OCI-LY7 (cell line): Measurements from ENCODE around the gene OPCML. TPM values are rescaled to one million over a fixed set of nuclear protein-coding genes. Genes with fewer than 3 reads are reported as not detected.

ENCODE experiments used
- BruUV-seq: library from RNA; stranded (reverse); fragments of 400-500 nt; replicated peaks from 2 replicates; lab custom pipeline; 2021; lab: Mats Ljungman, UMichigan
- CTCF ChIA-PET: fragments of 300-600 bp; sonication (Branson Sonifier 250); formaldehyde crosslinking; loops from one replicate; lab custom pipeline; 2022; ENCODE audit warnings: antibody characterized with exemption; ENCODE audit not compliant: unreplicated experiment; lab: Charles Lee
- POLR2A ChIA-PET: fragments of 300-600 bp; sonication (Branson Sonifier 250); formaldehyde crosslinking; loops from one replicate; lab custom pipeline; 2022; ENCODE audit warnings: antibody characterized with exemption; lab: Charles Lee
- DNase-seq: peaks from one replicate; pipeline ENCODE4 v3.0.0-alpha.2; 2015; ENCODE audit warnings: low spot score
- H2AFZ ChIP-seq: fragments of 200-600 bp; sonication (generic), shearing (Covaris generic); 2 replicates; pipeline ENCODE4 v1.6.1; 2014; ENCODE audit warnings: mild to moderate bottlenecking, antibody characterized with exemption, low read length, moderate library complexity
- H3K27ac ChIP-seq: fragments of 200-600 bp; sonication (generic); 2 replicates; pipeline ENCODE4 v1.5.1; 2014; ENCODE audit warnings: mixed run types, low read depth, mild to moderate bottlenecking, moderate library complexity, low read length, inconsistent platforms; ENCODE audit not compliant: poor library complexity, severe bottlenecking
- H3K36me3 ChIP-seq: fragments of 200-600 bp; sonication (generic); 2 replicates; pipeline ENCODE4 v1.6.1; 2014; ENCODE audit warnings: mild to moderate bottlenecking, antibody characterized with exemption, low read length, moderate library complexity, mixed read lengths; ENCODE audit not compliant: insufficient read depth
- H3K4me1 ChIP-seq: fragments of 200-600 bp; sonication (generic); 2 replicates; pipeline ENCODE4 v1.5.1; 2014; ENCODE audit warnings: mild to moderate bottlenecking, low read length; ENCODE audit not compliant: insufficient read depth, poor library complexity, severe bottlenecking
- H3K4me2 ChIP-seq: fragments of 200-600 bp; sonication (generic); 2 replicates; pipeline ENCODE4 v1.6.1; 2014; ENCODE audit warnings: mild to moderate bottlenecking, low read length
- H3K4me3 ChIP-seq: fragments of 200-600 bp; sonication (generic); 2 replicates; pipeline ENCODE4 v1.5.1; 2014; ENCODE audit warnings: mild to moderate bottlenecking, low read depth, low read length; ENCODE audit not compliant: poor library complexity, severe bottlenecking
- H3K79me2 ChIP-seq: fragments of 200-600 bp; sonication (generic); 2 replicates; pipeline ENCODE4 v1.6.1; 2016; ENCODE audit warnings: low read depth, mild to moderate bottlenecking, low read length, moderate library complexity, mixed read lengths; ENCODE audit not compliant: insufficient read depth
- H3K9me2 ChIP-seq: fragments of 200-600 bp; sonication (generic); 2 replicates; pipeline ENCODE4 v1.6.1; 2016; ENCODE audit warnings: mild to moderate bottlenecking, low read length, mixed read lengths; ENCODE audit not compliant: insufficient read depth
- H3K9me3 ChIP-seq: fragments of 200-600 bp; sonication (generic); 2 replicates; pipeline ENCODE4 v1.6.1; 2014; ENCODE audit warnings: mild to moderate bottlenecking, mixed run types, low read length, mixed read lengths
- H4K20me1 ChIP-seq: fragments of 200-600 bp; sonication (generic); 2 replicates; pipeline ENCODE4 v1.6.1; 2014; ENCODE audit warnings: mild to moderate bottlenecking, antibody characterized with exemption, low read length, moderate library complexity, mixed read lengths; ENCODE audit not compliant: insufficient read depth
- CTCF ChIP-seq: fragments of 200-600 bp; sonication (generic); conservative IDR thresholded peaks from 2 replicates; pipeline ENCODE4 v1.5.1; 2014; ENCODE audit warnings: mild to moderate bottlenecking, antibody characterized with exemption, low read length, moderate library complexity, mixed read lengths
- EZH2phosphoT487 ChIP-seq: fragments of 200-600 bp; sonication (generic); IDR thresholded peaks from 2 replicates; pipeline ENCODE4 v1.6.1; 2018; ENCODE audit warnings: low read depth, borderline replicate concordance, mild to moderate bottlenecking, mixed run types, antibody characterized with exemption, low read length, moderate library complexity, mixed read lengths
- intact Hi-C: fragments of 100-400 bp; cut with micrococcal nuclease; formaldehyde crosslinking; loops from one replicate; pipeline ENCODE4 v1.10.0; 2022; ENCODE audit not compliant: unreplicated experiment
- total RNA-seq, 2 experiments: library from RNA; depleted of rRNA in 1 of 2; stranded (reverse); fragments of >200 nt in 1 of 2; shearing (Covaris generic) in 1 of 2; gene quantifications; 2 replicates each; pipeline ENCODE4 v1.2.3, GENCODE V29; 2014 to 2022

The OPCML gene
- total RNA-seq, 2 experiments from 2014 or later = not detected

- no peak overlapping the region for H3K4me2 ChIP-seq
- H3K27ac ChIP-seq = no peak overlapping the region
- ChIA-PET CTCF (no interaction called here), POLR2A (no interaction called here)
- no peaks in the 10 kb centered on the region for H3K36me3 ChIP-seq
- no peak overlapping the region for H3K4me3 ChIP-seq
- H3K4me1 ChIP-seq = no peaks in the 10 kb centered on the region
- intact Hi-C loops = no loop called here
- no peaks in the 10 kb centered on the region for H3K79me2 ChIP-seq
- no peak for TF ChIP-seq CTCF
- TF ChIP-seq EZH2phosphoT487 = no peak
- no peaks in the 10 kb centered on the region for H4K20me1 ChIP-seq
- no peaks in the 10 kb centered on the region for H3K9me3 ChIP-seq
- no peaks in the 10 kb centered on the region for H3K9me2 ChIP-seq
- no TSS peak for BruUV-seq
- H2AFZ ChIP-seq = no peak overlapping the region
- no peak for DNase-seq
Observed at GRCh38 chr11:132649277-132649676, 883.0 kb downstream of the OPCML start.

- intact Hi-C loops = no loop called here
- no TSS peak for BruUV-seq
- H3K79me2 ChIP-seq = no peaks in the 10 kb centered on the region
Observed at GRCh38 chr11:132648851-132649250, 883.5 kb downstream of the OPCML start.

More at GRCh38 chr11:132648851-132649250, 883.5 kb downstream of the OPCML start:
- Histone ChIP-seq H3K4me2 (no peak overlapping the region), H3K9me2 (no peaks in the 10 kb centered on the region), H2AFZ (no peak overlapping the region), H3K4me1 (no peaks in the 10 kb centered on the region), H3K27ac (no peak overlapping the region), H3K36me3 (no peaks in the 10 kb centered on the region), H4K20me1 (no peaks in the 10 kb centered on the region), H3K9me3 (no peaks in the 10 kb centered on the region), H3K4me3 (no peak overlapping the region)
- TF ChIP-seq CTCF (no peak), EZH2phosphoT487 (no peak)
- POLR2A ChIA-PET = no interaction called here
- no peak for DNase-seq
- CTCF ChIA-PET = no interaction called here
